Smooth muscle cell (in vitro differentiated cells): ENCODE data around the gene FBN2. TPM values are rescaled to one million over a fixed set of nuclear protein-coding genes. Genes with fewer than 3 reads are reported as not detected.
A peak's percentile ranks its signal among the peaks of the same experiment; 100 is the strongest.

Source experiments
- DNase-seq: peaks from one replicate; lab custom pipeline; 2025; ENCODE audit not compliant: unreplicated experiment; lab: John Stamatoyannopoulos, UW
- H2AFZ ChIP-seq: fragments of 200-600 bp; sonication (generic); 2 replicates; pipeline ENCODE4 v1.6.0; 2016; ENCODE audit warnings: antibody characterized with exemption, low read depth, mild to moderate bottlenecking
- H3F3A ChIP-seq: fragments of 200-600 bp; sonication (generic); 2 replicates; pipeline ENCODE4 v1.6.0; 2017; ENCODE audit warnings: antibody characterized with exemption, low read depth
- H3K27ac ChIP-seq: fragments of 200-600 bp; sonication (generic); 2 replicates; pipeline ENCODE4 v1.5.1; 2016; ENCODE audit warnings: low read depth, mild to moderate bottlenecking
- H3K27me3 ChIP-seq: fragments of 200-600 bp; sonication (generic); 2 replicates; pipeline ENCODE4 v1.6.1; 2016; ENCODE audit warnings: low read depth, mild to moderate bottlenecking
- H3K36me3 ChIP-seq: fragments of 200-600 bp; sonication (generic); 2 replicates; pipeline ENCODE4 v1.5.1; 2016; ENCODE audit warnings: low read depth
- H3K4me1 ChIP-seq: fragments of 200-600 bp; sonication (generic); 2 replicates; pipeline ENCODE4 v1.5.1; 2016; ENCODE audit warnings: low read depth
- H3K4me2 ChIP-seq: fragments of 200-600 bp; sonication (generic); 2 replicates; pipeline ENCODE4 v1.6.0; 2016; ENCODE audit warnings: mild to moderate bottlenecking
- H3K4me3 ChIP-seq: fragments of 200-600 bp; sonication (generic); 2 replicates; pipeline ENCODE4 v1.5.1; 2016; ENCODE audit warnings: mild to moderate bottlenecking
- H3K79me2 ChIP-seq: fragments of 200-600 bp; sonication (generic); 2 replicates; pipeline ENCODE4 v1.6.0; 2016; ENCODE audit warnings: low read depth, mild to moderate bottlenecking
- H3K9ac ChIP-seq: fragments of 200-600 bp; sonication (generic); 2 replicates; pipeline ENCODE4 v1.6.0; 2016; ENCODE audit warnings: low read depth
- H3K9me3 ChIP-seq: fragments of 200-600 bp; sonication (generic); replicated peaks from 2 replicates; pipeline ENCODE4 v1.5.1; 2016; ENCODE audit warnings: low read depth
- H4K20me1 ChIP-seq: fragments of 200-600 bp; sonication (generic); 2 replicates; pipeline ENCODE4 v1.6.0; 2016; ENCODE audit warnings: low read depth
- CTCF ChIP-seq: fragments of 200-600 bp; sonication (generic); IDR thresholded peaks from 2 replicates; pipeline ENCODE4 v1.5.1; 2017; ENCODE audit warnings: borderline replicate concordance, mild to moderate bottlenecking, antibody characterized with exemption; ENCODE audit not compliant: insufficient read depth, poor library complexity, severe bottlenecking
- WGBS: methylation state at CpG from one replicate; pipeline ENCODE4 v1.1.7; 2016; ENCODE audit warnings: low lambda C conversion rate; 5-methylcytosine and 5-hydroxymethylcytosine counted together
- polyA plus RNA-seq: library from polyadenylated mRNA; unstranded; fragments of >200 nt; fragmentation: Nextera tagmentation; extraction: Ambion mirVana; gene quantifications from 2 replicates; pipeline ENCODE4 v1.2.1, GENCODE V29; 2016
- total RNA-seq: library from RNA; depleted of rRNA; stranded (reverse); fragments of >200 nt; gene quantifications from 2 replicates; pipeline ENCODE4 v1.2.3, GENCODE V29; 2014

FBN2 gene
- total and polyA plus RNA-seq, 2 experiments from 2014 or later = 17.2 to 25.9 TPM

GRCh38 chr5:128534726-128535125 lies 3.3 kb downstream of the FBN2 start:
- Histone ChIP-seq H3F3A (peaks cover 9% of the 10 kb centered on the region), H3K27ac (no peak overlapping the region), H3K4me1 (peaks cover 8% of the 10 kb centered on the region), H3K9ac (no peak overlapping the region), H3K9me3 (no peaks in the 10 kb centered on the region), H3K4me2 (no peak overlapping the region), H3K4me3 (peak overlapping the region; percentile 90), H3K36me3 (no peaks in the 10 kb centered on the region), H2AFZ (no peak overlapping the region), H3K27me3 (peaks cover 7% of the 10 kb centered on the region), H4K20me1 (no peaks in the 10 kb centered on the region), H3K79me2 (peaks cover 6% of the 10 kb centered on the region)
- no peak for DNase-seq
- TF ChIP-seq CTCF = no peak
- WGBS = 54% methylated on average over 6 of the region's 6 CpGs

GRCh38 chr5:128532776-128533175 lies 5.3 kb downstream of the FBN2 start:
- H3K79me2 ChIP-seq = peaks cover 6% of the 10 kb centered on the region
- WGBS = 87% methylated on average over 3 of the region's 3 CpGs

GRCh38 chr5:128532127-128532526 lies 5.9 kb downstream of the FBN2 start:
- H2AFZ ChIP-seq = no peak overlapping the region
- no peaks in the 10 kb centered on the region for H3K9me3 ChIP-seq
- no peak for DNase-seq
- WGBS = 78% methylated on average over 3 of the region's 3 CpGs
- peaks cover 8% of the 10 kb centered on the region for H3K4me1 ChIP-seq
- no peaks in the 10 kb centered on the region for H4K20me1 ChIP-seq
- H3K9ac ChIP-seq = no peak overlapping the region
- no peaks in the 10 kb centered on the region for H3F3A ChIP-seq
- H3K4me2 ChIP-seq = no peak overlapping the region
- peaks cover 7% of the 10 kb centered on the region for H3K27me3 ChIP-seq
- H3K4me3 ChIP-seq = no peak overlapping the region
- peaks cover 6% of the 10 kb centered on the region for H3K79me2 ChIP-seq
- H3K27ac ChIP-seq = no peak overlapping the region
- no peak for TF ChIP-seq CTCF
- no peaks in the 10 kb centered on the region for H3K36me3 ChIP-seq

More at GRCh38 chr5:128532776-128533175, 5.3 kb downstream of the FBN2 start:
- H3F3A ChIP-seq = no peaks in the 10 kb centered on the region
- H3K9me3 ChIP-seq = no peaks in the 10 kb centered on the region
- H3K27ac ChIP-seq = no peak overlapping the region
- H4K20me1 ChIP-seq = no peaks in the 10 kb centered on the region
- H3K36me3 ChIP-seq = no peaks in the 10 kb centered on the region
- H3K9ac ChIP-seq = no peak overlapping the region
- no peak overlapping the region for H3K4me2 ChIP-seq
- H3K4me1 ChIP-seq = peaks cover 8% of the 10 kb centered on the region
- H2AFZ ChIP-seq = no peak overlapping the region
- H3K27me3 ChIP-seq = peaks cover 7% of the 10 kb centered on the region
- no peak overlapping the region for H3K4me3 ChIP-seq
- DNase-seq = no peak
- no peak for TF ChIP-seq CTCF

GRCh38 chr5:128528637-128529255 lies 9.3 kb downstream of the FBN2 start:
- Histone ChIP-seq H3K36me3 (no peaks in the 10 kb centered on the region), H3K79me2 (no peaks in the 10 kb centered on the region), H4K20me1 (no peaks in the 10 kb centered on the region), H3K27me3 (no peaks in the 10 kb centered on the region), H3K4me1 (no peaks in the 10 kb centered on the region), H2AFZ (peak overlapping the region; percentile 17), H3K4me2 (no peak overlapping the region), H3F3A (no peaks in the 10 kb centered on the region), H3K9ac (no peak overlapping the region), H3K9me3 (no peaks in the 10 kb centered on the region), H3K4me3 (no peak overlapping the region), H3K27ac (no peak overlapping the region)
- TF ChIP-seq CTCF = no peak
- DNase-seq = no peak
- WGBS = 53% methylated on average over 5 of the region's 5 CpGs
